Transverse colon (tissue), 4 donors: Measurements from ENCODE around the gene HCRTR1. TPM values are rescaled to one million over a fixed set of nuclear protein-coding genes. Genes with fewer than 3 reads are reported as not detected.
"Not testable (repeated sequence)": the region's sequence is repeated elsewhere in the genome, so short reads cannot be mapped to it uniquely, and the experiment has no call there.

Experiments
- DNase-seq: peaks from one replicate; pipeline ENCODE4 v3.0.0-alpha.2; 2019
- H3K27ac ChIP-seq, 4 donors: fragments of 200-600 bp; sonication (generic); 2 replicates each; pipeline ENCODE4 v1.5.1; 2016 to 2018; ENCODE audit warnings: inconsistent platforms in 4 of 4
- H3K27me3 ChIP-seq: fragments of 200-600 bp; sonication (generic); 2 replicates; pipeline ENCODE4 v1.5.1; 2017; ENCODE audit warnings: inconsistent platforms
- H3K36me3 ChIP-seq, 4 donors: fragments of 200-600 bp; sonication (generic); 2 replicates each; pipeline ENCODE4 v1.5.1; 2017 to 2019; ENCODE audit warnings: inconsistent platforms in 4 of 4
- H3K4me1 ChIP-seq, 4 donors: fragments of 200-600 bp; sonication (generic); 2 replicates each; pipeline ENCODE4 v1.5.1; 2017 to 2020; ENCODE audit warnings: inconsistent platforms in 4 of 4
- H3K4me3 ChIP-seq, 4 donors: fragments of 200-600 bp; sonication (generic); 1 replicate in 1 of 4; 2 replicates in 3 of 4; pipeline versions ENCODE4 v1.5.1 to v1.6.1; 2017 to 2019; ENCODE audit warnings: inconsistent platforms in 4 of 4
- H3K9me3 ChIP-seq, 2 donors: fragments of 200-600 bp; sonication (generic); 2 replicates each; pipeline ENCODE4 v1.5.1; 2017 to 2019; ENCODE audit warnings: inconsistent platforms in 2 of 2
- EP300 ChIP-seq: sonication (generic); formaldehyde crosslinking; IDR thresholded peaks from one replicate; pipeline ENCODE4 v1.6.1; 2017; ENCODE audit warnings: antibody characterized with exemption, low read depth
- POLR2A ChIP-seq: fragments of 450-650 bp; IDR thresholded peaks from one replicate; pipeline ENCODE4 v1.6.1; 2016; ENCODE audit warnings: antibody characterized with exemption, mild to moderate bottlenecking, moderate library complexity
- POLR2AphosphoS5 ChIP-seq, 3 donors: sonication (generic); formaldehyde crosslinking; IDR thresholded peaks; one replicate each; pipeline ENCODE4 v1.6.1; 2016; ENCODE audit warnings: antibody characterized with exemption in 3 of 3
- WGBS, 2 donors: methylation state at CpG; one replicate each; pipeline ENCODE4 v1.1.5; 2018; ENCODE audit warnings: low coverage in 1 of 2; 5-methylcytosine and 5-hydroxymethylcytosine counted together
- in situ Hi-C, 4 donors: fragments of 200-750 bp; cut with MboI; loops; one replicate each; pipeline versions ENCODE4 v1.15.0 to v1.15.1; 2017; ENCODE audit warnings: low sequenced_read_pairs in 3 of 4, low pct_ligation_motif_present in 1 of 4, low pct_unique_long_range_greater_than_20kb in 1 of 4
- intact Hi-C: fragments of 100-400 bp; cut with DNase I; formaldehyde crosslinking; loops from one replicate; pipeline ENCODE4 v1.15.1; 2023; ENCODE audit warnings: low total_unique reads
- total RNA-seq, 4 donors: library from RNA; depleted of rRNA; stranded (reverse); fragments of >200 nt; gene quantifications; one replicate each; pipeline ENCODE4 v1.1.0, GENCODE V29; 2016
- TF ChIP-seq, protein P1 (sequence below), 5 experiments: fragments of 200-600 bp in 3 of 5; fragments of 450-650 bp in 2 of 5; sonication (generic) in 3 of 5; IDR thresholded peaks; 1 replicate in 2 of 5; 2 replicates in 3 of 5; pipeline ENCODE4 v1.5.1; 2016 to 2017; ENCODE audit warnings: antibody characterized with exemption in 5 of 5, inconsistent platforms in 3 of 5, mild to moderate bottlenecking in 2 of 5, moderate library complexity in 1 of 5

The HCRTR1 gene
- total RNA-seq, 4 donors from 2014 or later = 0.48 TPM; not detected in 3

GRCh38 chr1:31586376-31587327 lies 30.8 kb upstream of the HCRTR1 start:
- no peaks in the 10 kb centered on the region for H3K9me3 ChIP-seq
- peak overlapping the region; percentile 89 to 93 (median 92) for H3K27ac ChIP-seq
- intact Hi-C loops = no loop called here
- H3K4me3 ChIP-seq = no peak overlapping the region
- in situ Hi-C loops = no loop called here
- peaks cover 40 to 71% (median 66%) of the 10 kb centered on the region in 4 donors for H3K4me1 ChIP-seq
- no peak for DNase-seq
- 74% methylated on average over 47 of the region's 47 CpGs; no CpG with 5 or more reads in 1 of the 2 donors for WGBS, 2 donors
- no peak for TF ChIP-seq EP300
- no peak for TF ChIP-seq POLR2A
- TF ChIP-seq POLR2AphosphoS5 (IDR thresholded peaks at IDR 0.05) = no peak
- TF ChIP-seq, protein P1, sequence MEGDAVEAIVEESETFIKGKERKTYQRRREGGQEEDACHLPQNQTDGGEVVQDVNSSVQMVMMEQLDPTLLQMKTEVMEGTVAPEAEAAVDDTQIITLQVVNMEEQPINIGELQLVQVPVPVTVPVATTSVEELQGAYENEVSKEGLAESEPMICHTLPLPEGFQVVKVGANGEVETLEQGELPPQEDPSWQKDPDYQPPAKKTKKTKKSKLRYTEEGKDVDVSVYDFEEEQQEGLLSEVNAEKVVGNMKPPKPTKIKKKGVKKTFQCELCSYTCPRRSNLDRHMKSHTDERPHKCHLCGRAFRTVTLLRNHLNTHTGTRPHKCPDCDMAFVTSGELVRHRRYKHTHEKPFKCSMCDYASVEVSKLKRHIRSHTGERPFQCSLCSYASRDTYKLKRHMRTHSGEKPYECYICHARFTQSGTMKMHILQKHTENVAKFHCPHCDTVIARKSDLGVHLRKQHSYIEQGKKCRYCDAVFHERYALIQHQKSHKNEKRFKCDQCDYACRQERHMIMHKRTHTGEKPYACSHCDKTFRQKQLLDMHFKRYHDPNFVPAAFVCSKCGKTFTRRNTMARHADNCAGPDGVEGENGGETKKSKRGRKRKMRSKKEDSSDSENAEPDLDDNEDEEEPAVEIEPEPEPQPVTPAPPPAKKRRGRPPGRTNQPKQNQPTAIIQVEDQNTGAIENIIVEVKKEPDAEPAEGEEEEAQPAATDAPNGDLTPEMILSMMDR (IDR thresholded peaks at IDR 0.05) = no peak
- no peaks in the 10 kb centered on the region for H3K36me3 ChIP-seq
- no peaks in the 10 kb centered on the region for H3K27me3 ChIP-seq

GRCh38 chr1:31587328-31587699 lies 30.2 kb upstream of the HCRTR1 start:
- 89 to 100% methylated on average over 3 to 5 of the region's 5 CpGs for WGBS, 2 donors
- H3K27me3 ChIP-seq, H3K4me3 ChIP-seq, in situ Hi-C loops, H3K36me3 ChIP-seq, H3K9me3 ChIP-seq, DNase-seq, intact Hi-C loops: not testable (repeated sequence)
- H3K4me1 ChIP-seq = peaks cover 36 to 71% (median 60%) of the 10 kb centered on the region in 4 donors
- H3K27ac ChIP-seq = peak overlapping the region; percentile 89 to 93 (median 92)

GRCh38 chr1:31587720-31588423 lies 29.6 kb upstream of the HCRTR1 start:
- TF ChIP-seq POLR2A (peak; percentile 13), POLR2AphosphoS5 (IDR thresholded peaks at IDR 0.05) (peak; percentile 2 to 54 (median 52)), EP300 (no peak)
- TF ChIP-seq, protein P1 (IDR thresholded peaks at IDR 0.05) = peak; percentile 65 to 80 (median 77)
- 47% methylated on average over 13 of the region's 14 CpGs; no CpG with 5 or more reads in 1 of the 2 donors for WGBS, 2 donors
- peak overlapping the region in 1 of 4 donors; percentile 53 for H3K4me3 ChIP-seq

DNA sequence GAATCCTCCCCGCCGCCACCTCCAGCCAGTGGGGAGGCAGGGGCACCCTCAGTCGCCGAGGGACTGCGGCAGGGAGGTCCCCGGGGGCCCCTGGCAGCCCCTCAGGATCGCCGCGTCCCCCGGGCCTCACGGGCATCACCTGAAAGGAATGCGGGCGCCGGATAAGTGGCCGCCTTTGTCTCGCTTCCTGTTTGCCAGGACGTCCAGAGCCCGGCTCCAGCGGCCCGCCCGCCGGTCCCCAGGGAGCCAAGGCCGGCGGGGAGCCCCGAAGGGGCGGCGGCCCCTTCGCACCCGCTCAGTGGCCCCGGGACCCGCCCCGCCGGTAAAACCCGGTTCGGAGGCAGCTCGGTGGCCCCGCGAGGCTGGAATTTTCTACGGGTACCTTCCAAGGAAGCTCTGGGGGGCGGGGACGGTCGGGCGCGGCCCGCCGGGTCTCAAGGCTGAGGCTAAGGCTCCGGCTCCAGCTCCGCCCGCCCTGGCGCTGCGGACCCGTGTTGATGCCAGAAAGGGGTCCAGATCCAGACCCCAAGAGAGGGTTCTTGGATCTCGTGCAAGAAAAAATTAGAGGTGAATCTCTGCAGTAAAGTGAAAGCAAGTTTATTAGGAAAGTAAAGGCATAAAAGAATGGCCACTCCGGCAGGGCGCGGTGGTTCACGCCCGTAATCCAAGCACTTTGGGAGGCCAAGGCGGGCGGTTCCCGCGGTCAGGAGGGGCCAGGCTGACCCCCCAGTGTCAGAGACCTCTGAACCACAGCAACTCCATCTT lies 28.6 kb upstream of the HCRTR1 start:
- Histone ChIP-seq H3K4me1 (peaks cover 22 to 56% (median 44%) of the 10 kb centered on the region in 4 donors), H3K9me3 (no peaks in the 10 kb centered on the region), H3K4me3 (peak overlapping the region; percentile 35 to 53 (median 42)), H3K27ac (peak overlapping the region; percentile 89 to 93 (median 92)), H3K27me3 (no peaks in the 10 kb centered on the region), H3K36me3 (no peaks in the 10 kb centered on the region)
- DNase-seq = peak; percentile 69
- 25% methylated on average over 17 of the region's 62 CpGs; no CpG with 5 or more reads in 1 of the 2 donors for WGBS, 2 donors
- intact Hi-C loops = no loop called here
- TF ChIP-seq POLR2AphosphoS5 (IDR thresholded peaks at IDR 0.05) = peak in 2 of 3 donors; percentile 4 to 16
- peak; percentile 39 for TF ChIP-seq POLR2A
- TF ChIP-seq EP300 = no peak
- TF ChIP-seq, protein P1 (IDR thresholded peaks at IDR 0.05) = no peak
- in situ Hi-C loops = no loop called here

More at GRCh38 chr1:31587720-31588423, 29.6 kb upstream of the HCRTR1 start:
- H3K27ac ChIP-seq = peak overlapping the region; percentile 89 to 93 (median 92)
- H3K36me3 ChIP-seq = no peaks in the 10 kb centered on the region
- no peaks in the 10 kb centered on the region for H3K27me3 ChIP-seq
- peak; percentile 84 for DNase-seq
- H3K9me3 ChIP-seq = no peaks in the 10 kb centered on the region
- intact Hi-C loops (no loop called here), in situ Hi-C loops (no loop called here)
- peaks cover 31 to 65% (median 55%) of the 10 kb centered on the region in 4 donors for H3K4me1 ChIP-seq
